ENCODE results near the gene STAC2. TPM values are rescaled to one million over a fixed set of nuclear protein-coding genes. Genes with fewer than 3 reads are reported as not detected.

The STAC2 gene
- total and polyA plus RNA-seq, 7 donors, result 0.07 to 1.2 (median 0.32) TPM; not detected in 1

DNA sequence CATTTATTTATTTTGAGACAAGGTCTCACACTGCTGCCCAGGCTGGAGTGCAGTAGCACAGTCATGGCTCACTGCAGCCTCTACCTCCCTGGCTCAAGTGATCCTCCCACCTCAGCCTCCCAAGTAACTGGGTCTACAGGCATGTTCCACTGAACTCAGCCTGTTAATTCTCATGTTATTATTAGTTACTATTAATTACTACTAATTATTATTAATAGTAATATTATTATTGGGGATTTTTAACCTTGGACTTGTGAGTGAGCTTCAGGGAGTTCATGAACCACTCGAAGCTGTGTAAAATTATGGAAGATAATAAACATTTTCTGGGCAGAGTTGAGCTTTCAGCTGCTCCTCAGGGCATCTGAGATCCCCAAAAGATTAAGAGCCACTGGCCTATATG is 4.6 kb upstream of the STAC2 start:
- H3K4me3 ChIP-seq, result no peak overlapping the region
- WGBS, 3 donors, result 35 to 79% (median 66%) methylated on average over 1 of the region's 1 CpG
- peaks cover 0 to 21% (median 4%) of the 10 kb centered on the region in 3 donors for H3K27me3 ChIP-seq (ENCODE audit: insufficient read depth in 3 of 3, low read length in 2 of 3)
- ATAC-seq, result no peak
- no peak for DNase-seq
- no peaks in the 10 kb centered on the region for H3K36me3 ChIP-seq (ENCODE audit: insufficient read depth in 1 of 2, low read depth in 1 of 2)
- H3K27ac ChIP-seq, result no peak overlapping the region
- peaks cover 23% of the 10 kb centered on the region for H3K4me1 ChIP-seq
- H3K9me3 ChIP-seq, result no peaks in the 10 kb centered on the region
- TF ChIP-seq, protein P1, sequence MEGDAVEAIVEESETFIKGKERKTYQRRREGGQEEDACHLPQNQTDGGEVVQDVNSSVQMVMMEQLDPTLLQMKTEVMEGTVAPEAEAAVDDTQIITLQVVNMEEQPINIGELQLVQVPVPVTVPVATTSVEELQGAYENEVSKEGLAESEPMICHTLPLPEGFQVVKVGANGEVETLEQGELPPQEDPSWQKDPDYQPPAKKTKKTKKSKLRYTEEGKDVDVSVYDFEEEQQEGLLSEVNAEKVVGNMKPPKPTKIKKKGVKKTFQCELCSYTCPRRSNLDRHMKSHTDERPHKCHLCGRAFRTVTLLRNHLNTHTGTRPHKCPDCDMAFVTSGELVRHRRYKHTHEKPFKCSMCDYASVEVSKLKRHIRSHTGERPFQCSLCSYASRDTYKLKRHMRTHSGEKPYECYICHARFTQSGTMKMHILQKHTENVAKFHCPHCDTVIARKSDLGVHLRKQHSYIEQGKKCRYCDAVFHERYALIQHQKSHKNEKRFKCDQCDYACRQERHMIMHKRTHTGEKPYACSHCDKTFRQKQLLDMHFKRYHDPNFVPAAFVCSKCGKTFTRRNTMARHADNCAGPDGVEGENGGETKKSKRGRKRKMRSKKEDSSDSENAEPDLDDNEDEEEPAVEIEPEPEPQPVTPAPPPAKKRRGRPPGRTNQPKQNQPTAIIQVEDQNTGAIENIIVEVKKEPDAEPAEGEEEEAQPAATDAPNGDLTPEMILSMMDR (IDR thresholded peaks at IDR 0.05), result no peak
- intact Hi-C loops (cut with DNase I), result loop anchor here in 1 of 2 donors (10.0 kb wide), 1 partner anchor 66 kb away; the partner anchor contains the start of gene ARL5C

DNA sequence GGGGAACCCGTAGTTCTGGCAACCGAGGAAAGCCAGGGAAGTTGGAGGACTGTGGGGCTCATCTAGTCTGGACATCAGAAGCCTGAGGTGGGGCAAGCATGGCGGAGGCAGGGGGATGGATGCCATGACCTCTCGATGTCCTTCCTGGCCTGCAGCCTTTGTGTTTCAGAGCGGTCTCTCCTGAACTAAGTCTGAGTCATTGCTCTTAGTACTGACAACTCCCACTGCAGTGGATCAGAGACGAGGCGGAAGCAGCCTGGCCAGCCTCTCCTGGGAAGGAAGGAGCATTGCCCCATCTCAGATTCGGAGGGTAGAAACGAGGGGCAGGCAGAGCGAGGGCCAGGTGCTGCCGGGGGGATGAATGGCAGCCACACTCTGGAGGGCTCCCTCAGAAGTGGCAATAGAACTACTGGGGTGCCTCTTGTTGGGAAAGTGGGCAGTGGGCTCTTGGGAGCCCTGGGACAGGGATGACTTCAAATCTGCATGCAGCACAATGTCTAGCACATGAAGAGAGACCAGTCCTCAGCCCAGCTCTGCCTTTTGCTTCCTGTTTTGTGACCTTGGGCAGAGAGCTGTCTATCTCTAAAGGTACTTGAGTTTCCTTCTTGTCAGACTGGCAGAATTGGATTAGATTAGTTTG is 3.6 kb upstream of the STAC2 start:
- Histone ChIP-seq H3K4me3 (no peak overlapping the region), H3K4me1 (peaks cover 27% of the 10 kb centered on the region), H3K9me3 (no peaks in the 10 kb centered on the region), H3K27me3 (ENCODE audit: insufficient read depth in 3 of 3, low read length in 2 of 3) (peaks cover 0 to 31% (median 7%) of the 10 kb centered on the region in 3 donors), H3K36me3 (ENCODE audit: insufficient read depth in 1 of 2, low read depth in 1 of 2) (no peaks in the 10 kb centered on the region), H3K27ac (no peak overlapping the region)
- TF ChIP-seq, protein P1 (IDR thresholded peaks at IDR 0.05), result no peak
- no peak for DNase-seq
- WGBS, 3 donors, result 65 to 70% (median 68%) methylated on average over 11 of the region's 11 CpGs
- no peak for ATAC-seq
- intact Hi-C loops (cut with DNase I), result no loop called here

DNA sequence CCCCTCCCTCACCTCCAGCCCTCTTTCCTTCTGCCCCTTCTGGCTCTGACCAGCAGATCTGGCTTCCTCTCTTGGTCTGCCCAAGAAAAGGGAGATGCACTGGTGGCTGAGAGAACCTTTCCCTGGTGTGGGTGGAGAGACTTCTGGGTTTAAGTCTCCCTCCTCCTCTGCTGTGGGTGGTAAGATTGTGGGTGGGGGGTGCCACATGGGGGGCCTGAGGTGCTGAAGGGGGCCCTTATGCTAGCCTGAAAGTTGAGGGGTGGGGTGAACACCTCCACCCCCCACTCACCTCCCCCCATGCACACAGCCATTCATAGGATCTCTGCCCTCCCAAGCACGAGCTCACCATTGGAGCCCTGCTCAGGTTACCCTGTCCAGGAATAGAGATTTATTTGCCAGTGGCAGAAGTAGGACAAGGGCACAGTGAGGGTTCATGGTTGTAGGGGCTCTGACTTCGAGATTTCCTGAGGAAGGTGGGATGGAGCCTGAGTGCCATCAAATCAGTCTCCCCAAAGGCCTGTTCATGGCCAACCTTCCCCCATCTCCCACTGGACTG is 1.7 kb upstream of the STAC2 start:
- ATAC-seq, result peak; percentile 34 to 65 (median 62)

DNA sequence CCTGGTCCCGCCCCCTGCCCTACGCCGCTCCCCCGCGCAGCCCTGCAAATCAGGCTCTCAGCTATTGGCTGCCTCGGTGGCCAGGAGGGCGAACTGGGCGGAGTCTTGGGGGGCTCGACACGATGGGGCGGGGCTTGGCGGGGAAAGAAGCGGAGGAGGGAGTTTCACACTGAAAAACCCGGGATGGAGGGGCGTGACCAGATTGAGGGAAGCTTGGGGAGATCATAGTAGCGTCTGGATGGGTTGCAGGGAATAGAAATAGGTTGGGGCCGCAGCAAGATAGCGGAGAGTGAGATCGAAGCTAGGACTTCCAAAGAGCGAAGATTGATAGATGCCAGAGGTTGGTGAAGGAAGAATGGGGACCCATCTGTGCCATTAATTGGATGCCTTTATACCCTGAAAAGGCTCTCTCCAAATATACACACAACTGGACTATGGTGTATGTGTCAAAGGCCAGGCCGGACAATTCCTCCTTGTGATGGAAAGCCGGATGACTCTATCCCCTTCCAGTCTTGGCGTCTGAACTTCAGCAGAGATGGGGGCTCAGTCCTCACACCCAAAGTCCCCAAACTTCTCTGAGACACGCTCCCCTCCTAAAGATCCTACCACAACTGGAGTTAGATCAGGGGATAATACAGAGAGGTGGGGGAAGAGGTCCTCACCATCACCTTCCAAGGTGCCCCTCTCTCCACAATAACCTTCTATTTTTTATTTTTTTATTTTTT is 376 bp upstream of the STAC2 start:
- DNase-seq (peak; percentile 82 to 83), ATAC-seq (peak; percentile 56 to 72 (median 66))
- Histone ChIP-seq H3K36me3 (ENCODE audit: insufficient read depth in 1 of 2, low read depth in 1 of 2) (no peaks in the 10 kb centered on the region), H3K4me3 (peak overlapping the region; percentile 62), H3K27ac (no peak overlapping the region), H3K9me3 (no peaks in the 10 kb centered on the region), H3K4me1 (peaks cover 19% of the 10 kb centered on the region), H3K27me3 (ENCODE audit: insufficient read depth in 3 of 3, low read length in 2 of 3) (peaks cover 0 to 27% (median 7%) of the 10 kb centered on the region in 3 donors)
- WGBS, 3 donors, result 16 to 20% (median 17%) methylated on average over 23 to 24 of the region's 24 CpGs
- intact Hi-C loops (cut with DNase I), result no loop called here
- TF ChIP-seq, protein P1 (IDR thresholded peaks at IDR 0.05), result no peak

More for the DNA sequence above, 1.7 kb upstream of the STAC2 start:
- 14 to 26% (median 15%) methylated on average over 2 of the region's 2 CpGs for WGBS, 3 donors
- H3K4me3 ChIP-seq, result no peak overlapping the region
- H3K27ac ChIP-seq, result no peak overlapping the region
- no peaks in the 10 kb centered on the region for H3K9me3 ChIP-seq
- intact Hi-C loops (cut with DNase I), result no loop called here
- H3K36me3 ChIP-seq (ENCODE audit: insufficient read depth in 1 of 2, low read depth in 1 of 2), result no peaks in the 10 kb centered on the region
- DNase-seq, result no peak
- H3K27me3 ChIP-seq (ENCODE audit: insufficient read depth in 3 of 3, low read length in 2 of 3), result peaks cover 0 to 31% (median 7%) of the 10 kb centered on the region in 3 donors
- H3K4me1 ChIP-seq, result peaks cover 27% of the 10 kb centered on the region
- TF ChIP-seq, protein P1 (IDR thresholded peaks at IDR 0.05), result no peak

Measured in psoas muscle (tissue), 8 donors.